Measurements from ENCODE around the gene MDFIC2.

GRCh38 chr3:70256566-70256965, 55.9 kb downstream of the MDFIC2 start:
- no peak for TF ChIP-seq CTCF (IDR thresholded peaks at IDR 0.05; ENCODE audit: borderline replicate concordance, extremely low read depth, low read length, poor library complexity, severe bottlenecking)
- no peak for TF ChIP-seq EZH2 (IDR thresholded peaks at IDR 0.05; ENCODE audit: borderline replicate concordance, low read depth, low read length, severe bottlenecking)

Measured in DND-41 (cell line).